ENCODE data around the gene ANKRD2. TPM values are rescaled to one million over a fixed set of nuclear protein-coding genes. Genes with fewer than 3 reads are reported as not detected.

The ANKRD2 gene
- total RNA-seq, 4 donors from 2014 or later: 0.79 TPM; not detected in 3

GRCh38 chr10:97563337-97563736 lies 9.2 kb upstream of the ANKRD2 start:
- H3K4me1 ChIP-seq: peaks cover 0 to 19% (median 6%) of the 10 kb centered on the region in 3 donors
- H3K36me3 ChIP-seq: peaks cover 0 to 5% (median 0%) of the 10 kb centered on the region in 3 donors
- TF ChIP-seq POLR2A (IDR thresholded peaks at IDR 0.05) (no peak), CTCF (IDR thresholded peaks at IDR 0.05) (no peak)
- no peak overlapping the region for H3K27ac ChIP-seq
- intact Hi-C loops (cut with DNase I): no loop called here
- DNase-seq: no peak
- WGBS, 2 donors: 93 to 97% methylated on average over 4 of the region's 4 CpGs
- H3K27me3 ChIP-seq: no peaks in the 10 kb centered on the region
- no peak overlapping the region for H3K4me3 ChIP-seq
- peaks cover 0 to 4% (median 0%) of the 10 kb centered on the region in 3 donors for H3K9me3 ChIP-seq

DNA sequence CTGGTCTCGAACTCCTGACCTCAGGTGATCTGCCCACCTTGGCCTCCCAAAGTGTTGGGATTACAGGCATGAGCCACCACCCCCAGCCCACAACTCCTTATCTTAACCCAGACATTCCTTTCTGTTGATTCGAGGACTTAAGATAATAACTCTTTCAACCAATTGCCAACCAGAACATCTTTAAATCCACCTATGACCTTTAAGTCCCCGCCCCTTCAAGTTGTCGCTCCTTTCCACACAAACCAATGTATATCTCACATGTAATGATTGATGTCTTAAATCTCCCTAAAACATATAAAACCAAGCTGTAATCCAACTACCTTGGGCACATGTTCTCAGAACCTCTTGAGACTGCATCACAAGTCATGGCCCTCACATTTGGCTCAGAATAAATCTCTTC lies 7.8 kb upstream of the ANKRD2 start:
- no peak for TF ChIP-seq CTCF (IDR thresholded peaks at IDR 0.05)
- no peak for TF ChIP-seq POLR2A (IDR thresholded peaks at IDR 0.05)
- Histone ChIP-seq H3K9me3 (peaks cover 0 to 4% (median 0%) of the 10 kb centered on the region in 3 donors), H3K27ac (no peak overlapping the region), H3K27me3 (no peaks in the 10 kb centered on the region), H3K36me3 (peaks cover 0 to 19% (median 0%) of the 10 kb centered on the region in 3 donors), H3K4me3 (no peak overlapping the region), H3K4me1 (peaks cover 0 to 20% (median 6%) of the 10 kb centered on the region in 3 donors)
- intact Hi-C loops (cut with DNase I): no loop called here
- WGBS, 2 donors: 93 to 95% methylated on average over 4 of the region's 4 CpGs
- no peak for DNase-seq

DNA sequence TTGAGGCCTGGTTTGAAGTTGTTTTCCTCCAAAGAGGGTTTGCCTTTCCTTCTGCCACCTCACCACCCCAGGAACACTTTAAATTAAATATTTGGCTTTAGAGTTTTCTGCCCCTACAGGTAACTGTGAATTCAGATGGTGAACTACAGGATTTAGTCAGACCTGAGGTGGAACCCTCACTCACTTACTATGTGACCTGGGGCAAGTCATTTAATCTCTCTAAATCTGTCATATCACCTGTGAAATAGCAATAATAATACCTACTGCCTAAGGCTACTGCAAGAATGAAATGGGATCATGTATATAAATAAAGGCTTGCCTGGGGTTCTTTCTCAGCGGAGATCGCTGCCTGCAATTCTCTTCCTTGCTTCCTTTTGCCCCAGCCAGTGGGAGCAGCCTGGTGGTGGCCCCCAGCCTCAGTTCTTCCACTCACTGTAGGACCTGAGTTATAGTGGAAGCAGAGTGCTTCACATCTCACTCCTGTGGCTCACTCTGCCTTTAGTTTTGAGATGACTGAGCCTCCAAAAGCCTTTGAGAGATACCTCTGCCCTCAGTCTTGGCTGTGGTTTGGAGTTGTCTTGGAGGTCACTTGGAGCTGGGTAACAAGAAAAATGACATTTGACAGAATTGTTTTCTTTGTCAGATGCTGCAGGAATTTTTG lies 6.1 kb upstream of the ANKRD2 start:
- Histone ChIP-seq H3K36me3 (peaks cover 0 to 36% (median 0%) of the 10 kb centered on the region in 3 donors), H3K27me3 (no peaks in the 10 kb centered on the region), H3K4me1 (peaks cover 12 to 25% (median 18%) of the 10 kb centered on the region in 3 donors), H3K4me3 (no peak overlapping the region), H3K9me3 (peaks cover 0 to 4% (median 0%) of the 10 kb centered on the region in 3 donors), H3K27ac (no peak overlapping the region)
- intact Hi-C loops (cut with DNase I): no loop called here
- DNase-seq: no peak
- TF ChIP-seq POLR2A (IDR thresholded peaks at IDR 0.05) (no peak), CTCF (IDR thresholded peaks at IDR 0.05) (no peak)
- 50 to 67% methylated on average over 2 of the region's 2 CpGs for WGBS, 2 donors

GRCh38 chr10:97567891-97568290 lies 4.7 kb upstream of the ANKRD2 start:
- Histone ChIP-seq H3K27ac (no peak overlapping the region), H3K4me1 (peaks cover 23 to 39% (median 29%) of the 10 kb centered on the region in 3 donors), H3K9me3 (no peaks in the 10 kb centered on the region), H3K27me3 (no peaks in the 10 kb centered on the region), H3K4me3 (no peak overlapping the region), H3K36me3 (peaks cover 0 to 36% (median 0%) of the 10 kb centered on the region in 3 donors)
- no peak for DNase-seq
- intact Hi-C loops (cut with DNase I): no loop called here
- TF ChIP-seq CTCF (IDR thresholded peaks at IDR 0.05): no peak
- TF ChIP-seq POLR2A (IDR thresholded peaks at IDR 0.05): no peak
- 88 to 97% methylated on average over 5 to 10 of the region's 15 CpGs for WGBS, 2 donors

DNA sequence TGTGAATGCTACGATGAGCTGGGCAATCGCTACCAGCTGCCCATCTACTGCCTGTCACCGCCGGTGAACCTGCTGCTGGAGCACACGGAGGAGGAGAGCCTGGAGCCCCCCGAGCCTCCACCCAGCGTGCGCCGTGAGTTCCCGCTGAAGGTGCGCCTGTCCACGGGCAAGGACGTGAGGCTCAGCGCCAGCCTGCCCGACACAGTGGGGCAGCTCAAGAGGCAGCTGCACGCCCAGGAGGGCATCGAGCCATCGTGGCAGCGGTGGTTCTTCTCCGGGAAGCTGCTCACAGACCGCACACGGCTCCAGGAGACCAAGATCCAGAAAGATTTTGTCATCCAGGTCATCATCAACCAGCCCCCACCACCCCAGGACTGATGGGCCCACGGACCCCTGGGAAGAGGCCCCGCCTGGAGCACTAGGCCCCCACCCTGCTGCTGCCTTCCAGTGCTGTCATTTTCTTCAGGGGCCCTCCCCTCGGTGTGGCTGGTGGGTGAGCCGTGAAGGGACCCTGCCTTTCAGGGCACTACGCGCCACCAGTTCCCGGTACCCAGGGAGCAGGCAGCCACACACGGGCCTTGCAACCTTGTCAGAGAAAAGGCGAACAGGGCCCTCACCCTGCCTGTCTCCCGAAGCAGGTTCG lies 2.3 kb upstream of the ANKRD2 start:
- no peak for DNase-seq
- no peak for TF ChIP-seq CTCF (IDR thresholded peaks at IDR 0.05)
- TF ChIP-seq POLR2A (IDR thresholded peaks at IDR 0.05): no peak
- 75% methylated on average over 12 of the region's 33 CpGs; no CpG with 5 or more reads in 1 of the 2 donors for WGBS, 2 donors

More for the DNA sequence above, 2.3 kb upstream of the ANKRD2 start:
- H3K27ac ChIP-seq: peak overlapping the region; percentile 71 to 94 (median 82)
- peaks cover 0 to 36% (median 0%) of the 10 kb centered on the region in 3 donors for H3K36me3 ChIP-seq
- H3K9me3 ChIP-seq: no peaks in the 10 kb centered on the region
- H3K4me1 ChIP-seq: peaks cover 23 to 60% (median 40%) of the 10 kb centered on the region in 3 donors
- H3K27me3 ChIP-seq: no peaks in the 10 kb centered on the region
- intact Hi-C loops (cut with DNase I): no loop called here
- no peak overlapping the region for H3K4me3 ChIP-seq
